Measurements from ENCODE around the gene DUSP5.
"Not testable (repeated sequence)": the region's sequence is repeated elsewhere in the genome, so short reads cannot be mapped to it uniquely, and the experiment has no call there.

The DUSP5 gene, protein sequence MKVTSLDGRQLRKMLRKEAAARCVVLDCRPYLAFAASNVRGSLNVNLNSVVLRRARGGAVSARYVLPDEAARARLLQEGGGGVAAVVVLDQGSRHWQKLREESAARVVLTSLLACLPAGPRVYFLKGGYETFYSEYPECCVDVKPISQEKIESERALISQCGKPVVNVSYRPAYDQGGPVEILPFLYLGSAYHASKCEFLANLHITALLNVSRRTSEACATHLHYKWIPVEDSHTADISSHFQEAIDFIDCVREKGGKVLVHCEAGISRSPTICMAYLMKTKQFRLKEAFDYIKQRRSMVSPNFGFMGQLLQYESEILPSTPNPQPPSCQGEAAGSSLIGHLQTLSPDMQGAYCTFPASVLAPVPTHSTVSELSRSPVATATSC

DNA sequence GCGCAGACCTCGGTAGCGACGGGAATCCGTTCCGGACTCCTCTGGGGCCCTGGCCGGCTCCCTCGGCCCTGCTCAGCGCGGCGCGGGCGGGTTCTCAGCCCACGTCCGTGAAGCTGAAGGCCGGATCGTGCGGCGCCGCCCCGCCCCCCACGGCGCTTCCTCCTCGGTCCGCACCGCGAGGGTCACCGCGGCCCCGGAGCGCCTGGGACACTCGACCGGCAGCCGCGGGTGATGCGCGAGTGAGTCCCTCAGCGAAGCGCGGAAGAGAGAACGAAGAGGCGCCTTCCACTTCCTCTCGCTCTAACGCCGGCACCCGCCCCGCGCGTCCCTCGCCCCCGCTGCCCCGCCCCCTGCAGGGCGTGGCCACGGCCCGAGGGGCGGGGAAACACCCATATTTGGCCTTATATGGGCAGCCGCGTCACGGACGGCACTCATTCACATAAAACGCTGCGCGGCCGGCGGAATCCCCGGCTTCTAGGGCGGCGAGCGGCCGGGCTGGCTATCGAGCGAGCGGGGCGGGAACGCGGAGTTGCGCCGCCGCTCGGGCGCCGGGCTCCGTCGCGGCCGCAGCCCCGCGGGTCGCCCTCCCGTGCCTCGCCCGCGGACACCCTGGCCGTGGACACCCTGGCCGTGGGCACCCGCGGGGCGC is at the start of gene DUSP5:
Gene DUSP5, plus strand, starts transcription at position 470 of the 649 bp plus-strand sequence. CDS start 215 bp downstream, outside the sequence.
- no peak for FAIRE-seq

- no peak for FAIRE-seq
Observed at GRCh38 chr10:110448682-110449418, 48.9 kb upstream of the DUSP5 start.

GRCh38 chr10:110455446-110455845 is 42.3 kb upstream of the DUSP5 start:
- no peak for FAIRE-seq

- FAIRE-seq, result no peak
Observed at GRCh38 chr10:110456046-110456445, 41.7 kb upstream of the DUSP5 start.

DNA sequence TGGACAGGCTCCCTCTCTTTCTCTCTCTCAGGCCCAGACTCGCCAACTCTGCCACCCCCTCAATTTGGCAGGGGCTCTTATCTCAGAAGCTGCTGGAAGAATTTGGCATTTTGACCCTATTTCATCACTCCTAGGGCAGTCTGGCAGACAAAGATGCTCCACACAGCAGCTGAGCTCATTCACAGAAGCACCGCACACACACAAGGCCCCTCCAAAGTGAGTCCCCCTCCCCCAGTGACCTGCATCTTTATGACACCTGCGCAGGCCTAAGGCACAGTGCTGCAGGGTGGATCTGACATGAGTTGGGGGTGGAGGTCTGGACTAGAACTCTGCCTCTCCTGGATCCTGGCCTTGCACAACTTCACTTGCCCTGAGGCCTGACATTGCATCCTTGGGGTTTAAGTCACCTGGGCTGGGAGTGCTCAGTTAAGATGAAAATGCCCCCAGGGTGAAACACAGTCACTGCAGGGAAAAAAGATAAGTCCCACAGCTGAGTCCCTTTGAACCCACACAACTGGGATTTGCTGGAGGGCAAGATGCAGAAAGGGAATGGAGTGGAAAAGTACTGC is 41.1 kb upstream of the DUSP5 start:
- FAIRE-seq, result no peak

GRCh38 chr10:110457851-110458250 is 39.9 kb upstream of the DUSP5 start:
- no peak for FAIRE-seq

DNA sequence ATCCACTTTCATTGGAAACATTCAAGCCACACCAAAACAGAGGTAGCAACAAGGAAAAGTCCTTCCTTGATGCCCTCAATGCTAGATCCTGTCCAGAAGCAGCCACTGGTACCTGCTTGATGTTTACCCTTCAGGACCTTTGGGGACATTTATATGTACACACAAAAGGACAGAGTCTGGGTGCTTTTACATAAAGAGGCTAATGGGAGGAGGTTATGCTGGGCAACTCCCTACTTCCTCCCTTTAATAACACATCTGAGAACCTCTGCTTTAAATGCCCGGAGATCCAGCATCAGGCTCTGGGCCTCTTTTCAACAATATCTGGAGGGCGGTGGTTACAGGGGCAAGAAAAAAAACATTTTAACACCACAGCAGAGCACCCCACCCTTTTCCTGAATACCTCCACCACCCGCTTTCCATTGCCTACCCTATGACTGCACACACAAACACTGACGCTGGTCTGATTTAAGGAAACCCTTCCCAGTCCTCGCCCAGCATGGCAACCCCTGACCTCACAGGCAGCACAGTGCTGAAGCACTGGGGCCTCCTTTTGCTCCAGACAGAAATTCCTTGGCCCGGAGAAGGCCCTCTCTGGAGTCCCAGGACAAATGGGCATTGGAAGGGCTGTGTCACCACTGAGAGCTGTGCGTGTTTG is 39.3 kb upstream of the DUSP5 start:
- no peak for FAIRE-seq

DNA sequence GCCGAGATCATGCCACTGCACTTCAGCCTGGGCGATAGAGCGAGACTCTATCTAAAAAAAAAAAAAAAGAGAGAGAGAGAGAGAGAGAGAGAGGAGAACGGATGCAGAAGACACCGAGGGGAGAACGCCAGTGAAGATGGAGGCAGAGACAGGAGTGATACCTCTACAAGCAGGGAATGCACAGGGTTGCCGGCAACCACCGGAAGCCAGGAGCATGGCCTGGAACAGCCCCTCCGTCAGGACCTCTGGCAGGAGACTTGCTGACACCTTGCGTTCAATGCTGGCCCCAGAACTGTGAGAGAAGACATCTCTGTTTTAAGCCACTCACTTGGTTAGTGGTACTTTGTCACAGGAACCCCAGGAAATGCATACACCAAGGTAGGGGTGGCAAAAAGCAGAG is 38.1 kb upstream of the DUSP5 start:
- FAIRE-seq, result no peak

GRCh38 chr10:110460111-110460809 is 37.4 kb upstream of the DUSP5 start:
- no peak for FAIRE-seq

DNA sequence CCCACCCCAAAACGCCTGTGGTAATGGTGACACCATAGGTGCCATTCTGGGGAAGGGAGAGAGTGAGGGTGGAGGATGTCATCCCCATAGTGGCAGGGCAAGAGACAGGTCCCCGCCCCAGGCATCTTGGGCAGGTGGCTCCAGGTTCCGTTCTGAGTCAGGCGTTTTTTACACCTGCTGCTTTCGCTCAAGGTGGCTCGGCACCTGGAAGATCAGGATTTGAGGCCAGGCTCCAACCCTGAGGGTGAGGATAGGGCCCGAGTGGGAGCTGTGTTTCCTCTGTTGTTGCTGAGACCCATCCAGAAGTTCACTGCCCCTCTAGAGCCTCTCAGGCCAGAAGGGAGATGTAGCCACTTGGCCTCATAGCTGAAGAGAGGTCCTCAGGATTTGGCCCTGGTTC is 36.6 kb upstream of the DUSP5 start:
- no peak for FAIRE-seq

GRCh38 chr10:110461530-110461929 is 36.2 kb upstream of the DUSP5 start:
- FAIRE-seq, result no peak

DNA sequence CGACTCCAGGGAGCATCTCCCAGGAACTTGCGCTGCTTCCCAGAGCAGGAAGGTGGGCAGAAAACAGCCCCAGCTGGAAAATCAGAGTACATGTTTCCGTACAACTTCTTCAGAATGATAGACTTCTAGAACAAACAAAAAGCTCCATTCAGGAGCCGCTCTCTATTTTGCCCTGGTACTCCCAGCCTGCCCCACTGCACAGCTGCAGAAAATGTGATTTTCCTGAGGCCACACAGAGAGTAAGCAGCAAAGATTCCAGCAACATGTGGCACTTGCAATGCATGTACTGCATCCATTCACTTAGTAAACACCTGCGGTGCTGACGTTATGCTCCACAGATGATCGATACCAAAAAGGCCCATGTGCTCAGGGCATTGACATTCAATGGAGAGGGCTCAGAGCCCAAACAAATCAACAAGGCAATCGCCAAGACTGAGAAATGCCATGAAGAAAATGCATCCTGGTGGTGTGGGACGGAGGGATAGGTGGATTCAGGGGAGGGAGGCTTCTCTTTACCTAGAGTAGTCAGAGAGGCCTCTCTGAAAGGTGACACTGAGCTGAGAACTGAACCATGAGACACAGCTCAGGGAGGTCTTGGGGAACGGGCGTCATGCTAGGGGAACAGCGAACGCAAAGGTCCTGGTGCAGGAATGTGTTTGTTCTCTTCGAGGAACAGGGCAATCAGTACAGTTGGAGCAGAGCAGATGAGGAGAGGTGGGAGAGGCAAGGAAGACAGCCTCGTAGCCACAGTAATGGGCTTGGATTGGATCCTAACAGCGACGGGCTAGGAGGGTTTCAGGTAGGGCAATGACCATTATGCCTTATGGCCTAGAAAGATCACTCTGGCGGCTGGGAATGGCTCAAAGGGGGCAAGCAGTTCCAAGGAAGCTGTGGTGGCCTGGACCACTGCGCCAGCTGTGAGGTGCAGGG is 35.3 kb upstream of the DUSP5 start:
- no peak for FAIRE-seq

DNA sequence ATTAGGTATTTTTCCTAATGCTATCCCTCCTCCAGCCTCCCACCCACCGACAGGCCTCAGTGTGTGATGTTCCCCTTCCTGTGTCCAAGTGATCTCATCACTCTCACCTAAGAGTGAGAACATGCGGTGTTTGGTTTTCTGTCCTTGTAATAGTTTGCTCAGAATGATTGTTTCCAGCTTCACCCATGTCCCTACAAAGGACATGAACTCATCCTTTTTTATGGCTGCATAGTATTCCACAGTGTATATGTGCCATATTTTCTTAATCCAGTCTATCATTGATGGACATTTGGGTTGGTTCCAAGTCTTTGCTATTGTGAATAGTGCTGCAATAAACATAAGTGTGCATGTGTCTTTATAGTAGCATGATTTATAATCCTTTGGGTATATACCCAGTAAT is 29.4 kb upstream of the DUSP5 start:
- FAIRE-seq, result not testable (repeated sequence)

DNA sequence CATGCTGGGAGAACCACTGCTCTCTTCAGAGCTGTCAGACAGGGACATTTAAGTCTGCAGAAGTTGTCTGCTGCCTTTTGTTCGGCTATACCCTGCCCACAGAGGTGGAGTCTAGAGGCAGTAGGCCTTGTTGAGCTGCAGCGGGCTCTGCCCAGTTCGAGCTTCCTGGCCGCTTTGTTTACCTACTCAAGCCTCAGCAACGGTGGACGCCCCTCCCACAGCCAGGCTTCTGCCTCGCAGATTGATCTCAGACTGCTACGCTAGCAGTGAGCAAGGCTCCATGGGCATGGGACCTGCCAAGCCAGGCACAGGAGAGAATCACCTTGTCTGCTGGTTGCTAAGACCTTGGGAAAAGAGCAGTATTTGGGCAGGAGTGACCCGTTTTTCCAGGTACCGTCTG is 27.2 kb upstream of the DUSP5 start:
- FAIRE-seq, result not testable (repeated sequence)

DNA sequence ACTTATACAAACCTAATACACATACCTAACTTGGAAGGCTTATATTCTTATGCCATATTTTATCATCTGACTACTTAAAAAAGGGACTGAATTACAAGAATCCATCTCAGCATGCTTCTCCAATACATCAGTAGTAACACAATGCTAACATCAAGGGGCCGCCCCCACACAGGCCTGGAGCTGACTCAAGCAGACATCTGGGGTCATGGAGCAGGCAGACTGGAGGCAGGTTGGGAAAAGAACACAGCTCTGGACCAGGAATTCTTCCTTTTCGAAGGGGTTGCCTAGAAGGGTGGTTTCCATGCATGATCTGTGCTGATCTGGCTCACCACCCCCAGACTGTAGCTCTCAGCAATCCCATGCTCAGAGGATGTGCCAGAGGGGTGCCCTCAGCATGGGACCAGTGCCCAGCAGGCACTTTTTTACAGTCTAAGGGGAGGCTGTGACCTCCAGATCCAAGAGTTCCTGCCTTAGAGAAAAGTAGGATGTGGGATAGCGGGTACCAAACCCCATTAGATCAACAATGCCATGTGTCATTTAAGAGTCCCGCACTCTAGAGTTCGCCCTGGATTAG is 26.1 kb upstream of the DUSP5 start:
- no peak for FAIRE-seq

- FAIRE-seq, result no peak
Observed at GRCh38 chr10:110474017-110474416, 23.7 kb upstream of the DUSP5 start.

GRCh38 chr10:110474826-110475225 is 22.9 kb upstream of the DUSP5 start:
- FAIRE-seq, result no peak

GRCh38 chr10:110475722-110476515 is 21.8 kb upstream of the DUSP5 start:
- no peak for FAIRE-seq

- no peak for FAIRE-seq
Observed at GRCh38 chr10:110479710-110480109, 18.0 kb upstream of the DUSP5 start.

DNA sequence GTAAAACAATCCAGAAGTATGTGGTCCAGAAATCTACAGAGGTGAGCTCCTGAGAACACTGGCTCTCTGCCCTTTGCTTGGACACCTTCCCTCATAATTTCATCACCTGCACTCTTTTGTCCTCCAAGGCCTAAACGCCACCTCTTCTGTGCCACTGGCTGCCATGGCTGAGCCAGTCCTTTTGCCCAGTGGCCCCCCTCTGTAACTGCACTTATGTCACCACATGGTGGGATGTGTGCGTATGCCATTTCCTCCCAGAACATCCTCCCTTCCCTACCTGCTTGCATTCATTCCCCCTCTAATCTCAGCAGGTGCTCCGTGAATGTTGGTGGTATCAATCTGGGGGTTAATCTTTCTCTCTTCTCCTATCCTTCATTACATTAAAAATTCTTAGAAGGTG is 17.3 kb upstream of the DUSP5 start:
- FAIRE-seq, result no peak
